Astrocyte (in vitro differentiated cells and primary cell): ENCODE results near the gene ARF6. TPM values are rescaled to one million over a fixed set of nuclear protein-coding genes. Genes with fewer than 3 reads are reported as not detected.

Experiments used
- DNase-seq: peaks from one replicate; pipeline ENCODE4 v3.0.0-alpha.2; 2010; ENCODE audit warnings: low read depth
- FAIRE-seq: peaks from 2 replicates; lab custom pipeline; 2011; peaks lifted over from hg19 to GRCh38; lab: Jason Lieb, UNC
- H2AFZ ChIP-seq: 2 replicates; pipeline ENCODE4 v1.6.0; 2012; ENCODE audit warnings: low read depth, low read length, inconsistent platforms
- H3K27ac ChIP-seq: 2 replicates; pipeline ENCODE4 v1.5.1; 2011; ENCODE audit warnings: low read depth, low read length, inconsistent platforms
- H3K27me3 ChIP-seq: 2 replicates; pipeline ENCODE4 v1.6.0; 2011; ENCODE audit warnings: low read length, inconsistent platforms; ENCODE audit not compliant: insufficient read depth
- H3K36me3 ChIP-seq: 2 replicates; pipeline ENCODE4 v1.5.1; 2011; ENCODE audit warnings: low read length, inconsistent platforms; ENCODE audit not compliant: insufficient read depth
- H3K4me1 ChIP-seq: 2 replicates; pipeline ENCODE4 v1.5.1; 2011; ENCODE audit warnings: low read length, inconsistent platforms; ENCODE audit not compliant: insufficient read depth
- H3K4me2 ChIP-seq: 2 replicates; pipeline ENCODE4 v1.6.0; 2012; ENCODE audit warnings: low read length, inconsistent platforms
- H3K4me3 ChIP-seq: 2 replicates; pipeline ENCODE4 v1.5.1; 2011; ENCODE audit warnings: low read depth, mild to moderate bottlenecking, low read length, inconsistent platforms; ENCODE audit not compliant: insufficient read depth
- H3K79me2 ChIP-seq: 2 replicates; pipeline ENCODE4 v1.6.0; 2012; ENCODE audit warnings: mild to moderate bottlenecking, low read length, inconsistent platforms; ENCODE audit not compliant: insufficient read depth
- H3K9ac ChIP-seq: 2 replicates; pipeline ENCODE4 v1.6.0; 2012; ENCODE audit warnings: mild to moderate bottlenecking, low read length, inconsistent platforms
- H3K9me3 ChIP-seq: 2 replicates; pipeline ENCODE4 v1.5.1; 2012; ENCODE audit warnings: low read depth, mild to moderate bottlenecking, low read length, inconsistent platforms; ENCODE audit not compliant: insufficient read depth
- H4K20me1 ChIP-seq: 2 replicates; pipeline ENCODE4 v1.6.0; 2012; ENCODE audit warnings: low read length, inconsistent platforms; ENCODE audit not compliant: insufficient read depth
- H3K27ac Mint-ChIP-seq: one replicate; pipeline ENCODE4 v1.8.0; 2021; ENCODE audit warnings: mild to moderate bottlenecking, mixed read lengths; ENCODE audit not compliant: unreplicated experiment
- H3K27me3 Mint-ChIP-seq: one replicate; pipeline ENCODE4 v1.8.0; 2021; ENCODE audit warnings: low read depth, mixed read lengths; ENCODE audit not compliant: unreplicated experiment
- H3K36me3 Mint-ChIP-seq: one replicate; pipeline ENCODE4 v1.8.0; 2021; ENCODE audit warnings: low read depth, mixed read lengths; ENCODE audit not compliant: unreplicated experiment
- H3K4me1 Mint-ChIP-seq: one replicate; pipeline ENCODE4 v1.8.0; 2021; ENCODE audit warnings: low read depth, mixed read lengths; ENCODE audit not compliant: unreplicated experiment
- H3K4me3 Mint-ChIP-seq: one replicate; pipeline ENCODE4 v1.8.0; 2021; ENCODE audit warnings: mild to moderate bottlenecking, moderate library complexity, mixed read lengths; ENCODE audit not compliant: unreplicated experiment
- H3K9me3 Mint-ChIP-seq: one replicate; pipeline ENCODE4 v1.8.0; 2021; ENCODE audit warnings: mild to moderate bottlenecking, mixed read lengths; ENCODE audit not compliant: unreplicated experiment
- EZH2 ChIP-seq: IDR thresholded peaks from 2 replicates; pipeline ENCODE4 v1.6.1; 2012; ENCODE audit warnings: mild to moderate bottlenecking, low read length, inconsistent platforms; ENCODE audit not compliant: insufficient read depth
- total RNA-seq: library from RNA; stranded (reverse); gene quantifications from 2 replicates; pipeline ENCODE4 v1.2.1, GENCODE V29; 2021
- TF ChIP-seq, protein P1 (sequence below): IDR thresholded peaks from 2 replicates; pipeline ENCODE4 v1.5.1; 2011; ENCODE audit warnings: low read depth, mild to moderate bottlenecking, inconsistent platforms, low read length, moderate library complexity; ENCODE audit not compliant: insufficient read depth

The ARF6 gene
- total RNA-seq, 1 donor from 2014 or later, result 53.4 TPM

DNA sequence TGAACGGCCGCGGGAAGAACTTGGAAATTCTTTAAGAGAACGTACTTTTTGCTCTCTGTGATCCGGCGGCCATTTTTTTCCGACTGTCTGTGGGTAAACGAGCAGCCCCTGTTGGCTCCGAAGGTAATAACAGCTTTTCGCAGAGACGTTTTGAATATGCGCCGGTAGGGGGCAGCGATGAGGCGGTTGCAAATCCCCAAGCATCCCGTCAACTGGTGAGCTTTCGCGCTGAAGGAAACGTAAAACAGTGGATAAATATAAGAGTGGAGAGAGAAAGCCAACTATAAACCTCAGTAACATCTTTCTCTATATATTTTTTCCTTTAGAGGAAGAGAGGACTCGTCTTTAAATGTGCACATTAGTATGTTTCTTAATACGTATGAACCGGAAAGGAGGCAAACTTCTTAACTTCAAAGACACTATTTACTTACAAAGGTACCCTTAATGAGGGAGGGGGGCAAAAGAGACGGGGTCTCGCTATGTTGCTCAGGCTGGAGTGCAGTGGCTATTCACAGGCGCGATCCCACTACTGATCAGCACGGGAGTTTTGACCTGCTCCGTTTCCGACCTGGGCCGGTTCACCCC, 30.7 kb upstream of the ARF6 start:
- no peaks in the 10 kb centered on the region for H3K79me2 ChIP-seq
- no peak for TF ChIP-seq EZH2
- TF ChIP-seq, protein P1, sequence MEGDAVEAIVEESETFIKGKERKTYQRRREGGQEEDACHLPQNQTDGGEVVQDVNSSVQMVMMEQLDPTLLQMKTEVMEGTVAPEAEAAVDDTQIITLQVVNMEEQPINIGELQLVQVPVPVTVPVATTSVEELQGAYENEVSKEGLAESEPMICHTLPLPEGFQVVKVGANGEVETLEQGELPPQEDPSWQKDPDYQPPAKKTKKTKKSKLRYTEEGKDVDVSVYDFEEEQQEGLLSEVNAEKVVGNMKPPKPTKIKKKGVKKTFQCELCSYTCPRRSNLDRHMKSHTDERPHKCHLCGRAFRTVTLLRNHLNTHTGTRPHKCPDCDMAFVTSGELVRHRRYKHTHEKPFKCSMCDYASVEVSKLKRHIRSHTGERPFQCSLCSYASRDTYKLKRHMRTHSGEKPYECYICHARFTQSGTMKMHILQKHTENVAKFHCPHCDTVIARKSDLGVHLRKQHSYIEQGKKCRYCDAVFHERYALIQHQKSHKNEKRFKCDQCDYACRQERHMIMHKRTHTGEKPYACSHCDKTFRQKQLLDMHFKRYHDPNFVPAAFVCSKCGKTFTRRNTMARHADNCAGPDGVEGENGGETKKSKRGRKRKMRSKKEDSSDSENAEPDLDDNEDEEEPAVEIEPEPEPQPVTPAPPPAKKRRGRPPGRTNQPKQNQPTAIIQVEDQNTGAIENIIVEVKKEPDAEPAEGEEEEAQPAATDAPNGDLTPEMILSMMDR, result peak; percentile 100
- no peaks in the 10 kb centered on the region for H3K9me3 Mint-ChIP-seq
- H3K27me3 Mint-ChIP-seq, result no peaks in the 10 kb centered on the region
- FAIRE-seq (peak; percentile 39), DNase-seq (peak; percentile 78)
- peaks cover 10% of the 10 kb centered on the region for H3K4me1 Mint-ChIP-seq
- peaks cover 5% of the 10 kb centered on the region for H3K4me1 ChIP-seq
- no peak overlapping the region for H3K27ac Mint-ChIP-seq
- peak overlapping the region; percentile 79 for H3K4me3 ChIP-seq
- H3K27me3 ChIP-seq, result no peaks in the 10 kb centered on the region
- no peaks in the 10 kb centered on the region for H3K9me3 ChIP-seq
- H3K9ac ChIP-seq, result peak overlapping the region; percentile 94
- H3K4me2 ChIP-seq, result peak overlapping the region; percentile 92
- no peaks in the 10 kb centered on the region for H3K36me3 ChIP-seq
- no peaks in the 10 kb centered on the region for H3K36me3 Mint-ChIP-seq
- H3K27ac ChIP-seq, result peak overlapping the region; percentile 97
- no peaks in the 10 kb centered on the region for H4K20me1 ChIP-seq
- peak overlapping the region; percentile 98 for H2AFZ ChIP-seq
- no peak overlapping the region for H3K4me3 Mint-ChIP-seq

DNA sequence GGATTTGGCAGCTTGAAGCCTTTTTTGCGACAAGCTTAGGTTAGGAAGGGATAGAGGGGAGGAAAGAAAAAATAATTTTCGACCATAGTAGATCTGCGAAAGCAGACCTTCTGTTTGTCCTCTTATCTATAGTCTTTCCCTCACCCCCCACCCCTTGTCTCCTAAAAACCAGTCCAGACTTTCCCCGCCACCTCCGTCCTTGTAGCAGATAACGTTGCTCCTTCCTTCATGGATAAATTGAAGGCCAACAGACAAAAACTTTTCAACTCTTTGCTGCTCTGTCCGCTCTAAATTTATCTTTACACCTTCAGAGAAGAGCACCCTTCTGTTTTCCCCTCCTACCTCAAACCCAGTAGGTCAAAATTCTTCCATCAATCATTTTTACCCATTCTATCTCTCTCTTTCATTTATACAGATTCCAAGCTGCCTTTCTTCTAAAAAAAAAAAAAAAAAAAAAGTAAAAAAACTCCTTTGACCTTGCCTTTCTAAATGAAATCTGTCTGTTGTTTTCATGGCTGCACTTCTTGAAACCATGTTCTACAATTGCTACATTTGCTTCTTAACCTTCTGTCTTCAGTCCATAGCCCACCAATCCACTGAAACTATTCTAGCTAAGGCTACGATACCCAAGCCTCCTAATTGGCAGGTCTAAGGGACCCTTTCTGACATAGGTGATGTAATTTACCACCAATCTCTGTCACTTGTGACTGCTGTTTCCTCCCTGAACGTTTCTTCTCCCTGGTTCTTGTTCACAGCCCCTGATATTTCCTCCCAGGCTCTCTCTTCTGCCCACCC, 29.2 kb upstream of the ARF6 start:
- no peak for FAIRE-seq
- H4K20me1 ChIP-seq, result no peaks in the 10 kb centered on the region
- H3K9ac ChIP-seq, result peak overlapping the region; percentile 91
- H3K27me3 ChIP-seq, result no peaks in the 10 kb centered on the region
- peak overlapping the region; percentile 89 for H2AFZ ChIP-seq
- H3K9me3 ChIP-seq, result no peaks in the 10 kb centered on the region
- H3K36me3 Mint-ChIP-seq, result no peaks in the 10 kb centered on the region
- H3K4me3 Mint-ChIP-seq, result no peak overlapping the region
- H3K27me3 Mint-ChIP-seq, result no peaks in the 10 kb centered on the region
- no peak for DNase-seq
- peaks cover 5% of the 10 kb centered on the region for H3K4me1 Mint-ChIP-seq
- H3K4me2 ChIP-seq, result peak overlapping the region; percentile 92
- peak overlapping the region; percentile 95 for H3K4me3 ChIP-seq
- H3K4me1 ChIP-seq, result peaks cover 13% of the 10 kb centered on the region
- no peaks in the 10 kb centered on the region for H3K36me3 ChIP-seq
- H3K79me2 ChIP-seq, result no peaks in the 10 kb centered on the region
- H3K9me3 Mint-ChIP-seq, result no peaks in the 10 kb centered on the region
- H3K27ac Mint-ChIP-seq, result no peak overlapping the region
- TF ChIP-seq, protein P1, result no peak
- no peak for TF ChIP-seq EZH2
- H3K27ac ChIP-seq, result peak overlapping the region; percentile 89
